Sigmoid colon (tissue), 4 donors: Measurements from ENCODE around the gene SBF2.

Experiments used
- CTCF ChIP-seq, 4 experiments: fragments of 450-650 bp in 3 of 4; fragments of 200-600 bp in 1 of 4; IDR thresholded peaks; one replicate each; pipeline ENCODE4 v1.5.1; 2016 to 2019; ENCODE audit warnings: antibody characterized with exemption in 4 of 4, mild to moderate bottlenecking in 3 of 4, moderate library complexity in 2 of 4
- EP300 ChIP-seq, 4 donors: sonication (generic); formaldehyde crosslinking; IDR thresholded peaks; one replicate each; pipeline ENCODE4 v1.6.1; 2017; ENCODE audit warnings: antibody characterized with exemption in 4 of 4
- POLR2A ChIP-seq, 2 donors: fragments of 450-650 bp; IDR thresholded peaks; one replicate each; pipeline ENCODE4 v1.6.1; 2016; ENCODE audit warnings: antibody characterized with exemption in 2 of 2, mild to moderate bottlenecking in 2 of 2, moderate library complexity in 2 of 2
- POLR2AphosphoS5 ChIP-seq, 4 donors: sonication (generic); formaldehyde crosslinking; IDR thresholded peaks; one replicate each; pipeline ENCODE4 v1.6.1; 2017; ENCODE audit warnings: antibody characterized with exemption in 4 of 4

GRCh38 chr11:10048350-10048749 is 245.7 kb downstream of the SBF2 start:
- TF ChIP-seq CTCF (IDR thresholded peaks at IDR 0.05) (no peak), POLR2A (IDR thresholded peaks at IDR 0.05) (no peak), POLR2AphosphoS5 (IDR thresholded peaks at IDR 0.05) (no peak), EP300 (IDR thresholded peaks at IDR 0.05) (no peak)
